Neutrophil (primary cell): ENCODE results near the gene ARFGEF3.

Experiments used
- H3K27ac ChIP-seq: fragments of 200-600 bp; sonication (generic); 2 replicates; pipeline ENCODE4 v1.5.1; 2016; ENCODE audit warnings: mild to moderate bottlenecking, moderate library complexity
- H3K27me3 ChIP-seq: fragments of 200-600 bp; sonication (generic); 2 replicates; pipeline ENCODE4 v1.6.0; 2016; ENCODE audit warnings: mild to moderate bottlenecking
- H3K36me3 ChIP-seq: fragments of 200-600 bp; sonication (generic); 2 replicates; pipeline ENCODE4 v1.5.1; 2017
- H3K4me1 ChIP-seq, 2 experiments: fragments of 200-600 bp in 1 of 2; sonication (generic) in 1 of 2; 1 replicate in 1 of 2; 2 replicates in 1 of 2; pipeline versions ENCODE4 v1.5.1 to v1.6.1; 2013 to 2016; ENCODE audit warnings: low read depth in 1 of 2, low read length in 1 of 2, mild to moderate bottlenecking in 1 of 2, moderate library complexity in 1 of 2; ENCODE audit not compliant: control insufficient read depth in 1 of 2, insufficient read depth in 1 of 2
- H3K4me3 ChIP-seq, 2 experiments: fragments of 200-600 bp in 1 of 2; sonication (generic) in 1 of 2; 1 replicate in 1 of 2; 2 replicates in 1 of 2; pipeline ENCODE4 v1.5.1; 2013 to 2016; ENCODE audit warnings: low read depth in 1 of 2, low read length in 1 of 2, mild to moderate bottlenecking in 1 of 2, moderate library complexity in 1 of 2
- H3K9me3 ChIP-seq: fragments of 200-600 bp; sonication (generic); 2 replicates; pipeline ENCODE4 v1.5.1; 2016
- CTCF ChIP-seq: fragments of 200-600 bp; sonication (generic); IDR thresholded peaks from 2 replicates; pipeline ENCODE4 v1.5.1; 2016; ENCODE audit warnings: antibody characterized with exemption

Gene ARFGEF3

DNA sequence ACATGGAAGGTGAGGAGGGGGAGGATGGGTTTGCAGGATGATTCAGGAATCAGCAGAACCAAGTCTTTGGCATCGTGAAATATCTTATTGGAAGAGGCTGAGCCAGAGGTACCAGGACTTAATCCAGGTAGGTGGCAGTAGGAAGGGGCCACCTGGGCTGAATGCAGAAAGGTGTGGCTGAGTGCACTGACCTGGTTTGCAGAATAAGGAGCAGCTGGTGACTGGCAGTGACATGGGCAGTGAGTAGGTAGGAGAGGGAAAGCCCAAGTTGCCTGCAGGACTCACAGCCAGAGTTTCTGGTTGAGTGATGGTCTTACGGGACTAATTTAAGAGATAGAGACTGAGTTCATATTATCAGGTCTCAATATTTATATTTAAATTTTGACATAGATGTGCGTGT, 57.7 kb downstream of the ARFGEF3 start:
- TF ChIP-seq CTCF, result no peak
- no peaks in the 10 kb centered on the region for H3K36me3 ChIP-seq
- peaks cover 3% of the 10 kb centered on the region for H3K27me3 ChIP-seq
- peaks cover 0 to 5% of the 10 kb centered on the region in 2 experiments for H3K4me1 ChIP-seq
- H3K9me3 ChIP-seq, result no peaks in the 10 kb centered on the region
- H3K4me3 ChIP-seq, result no peak overlapping the region
- no peak overlapping the region for H3K27ac ChIP-seq

DNA sequence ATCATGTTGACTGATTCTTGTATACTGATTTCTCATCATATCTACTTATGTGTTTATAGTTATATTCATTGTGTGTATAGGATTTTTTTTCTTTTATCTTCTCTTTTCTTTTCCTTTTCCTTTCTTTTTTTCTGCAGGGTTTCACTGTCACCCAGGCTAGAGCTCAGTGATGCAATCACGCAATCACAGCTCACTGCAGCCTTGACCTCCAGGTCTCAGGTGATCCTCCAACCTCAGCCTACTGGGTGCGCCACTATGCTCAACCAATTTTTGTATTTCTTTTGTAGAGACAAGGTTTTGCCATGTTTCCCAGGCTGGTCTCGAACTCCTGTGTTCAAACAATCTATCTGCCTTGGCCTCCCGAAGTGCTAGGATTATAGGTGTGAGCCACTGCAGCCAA, 58.2 kb downstream of the ARFGEF3 start:
- Histone ChIP-seq H3K27ac (no peak overlapping the region), H3K4me1 (peaks cover 0 to 5% of the 10 kb centered on the region in 2 experiments), H3K4me3 (no peak overlapping the region), H3K9me3 (no peaks in the 10 kb centered on the region), H3K36me3 (no peaks in the 10 kb centered on the region), H3K27me3 (peaks cover 3% of the 10 kb centered on the region)
- TF ChIP-seq CTCF, result no peak

GRCh38 chr6:138222901-138223546, 61.3 kb downstream of the ARFGEF3 start:
- Histone ChIP-seq H3K4me3 (no peak overlapping the region), H3K36me3 (no peaks in the 10 kb centered on the region), H3K9me3 (no peaks in the 10 kb centered on the region), H3K4me1 (peaks cover 0 to 5% of the 10 kb centered on the region in 2 experiments), H3K27ac (no peak overlapping the region), H3K27me3 (no peaks in the 10 kb centered on the region)
- no peak for TF ChIP-seq CTCF

GRCh38 chr6:138225953-138226352, 64.2 kb downstream of the ARFGEF3 start:
- TF ChIP-seq CTCF, result no peak
- Histone ChIP-seq H3K4me1 (peaks cover 0 to 5% of the 10 kb centered on the region in 2 experiments), H3K27ac (no peak overlapping the region), H3K4me3 (no peak overlapping the region), H3K9me3 (no peaks in the 10 kb centered on the region), H3K27me3 (no peaks in the 10 kb centered on the region), H3K36me3 (no peaks in the 10 kb centered on the region)

DNA sequence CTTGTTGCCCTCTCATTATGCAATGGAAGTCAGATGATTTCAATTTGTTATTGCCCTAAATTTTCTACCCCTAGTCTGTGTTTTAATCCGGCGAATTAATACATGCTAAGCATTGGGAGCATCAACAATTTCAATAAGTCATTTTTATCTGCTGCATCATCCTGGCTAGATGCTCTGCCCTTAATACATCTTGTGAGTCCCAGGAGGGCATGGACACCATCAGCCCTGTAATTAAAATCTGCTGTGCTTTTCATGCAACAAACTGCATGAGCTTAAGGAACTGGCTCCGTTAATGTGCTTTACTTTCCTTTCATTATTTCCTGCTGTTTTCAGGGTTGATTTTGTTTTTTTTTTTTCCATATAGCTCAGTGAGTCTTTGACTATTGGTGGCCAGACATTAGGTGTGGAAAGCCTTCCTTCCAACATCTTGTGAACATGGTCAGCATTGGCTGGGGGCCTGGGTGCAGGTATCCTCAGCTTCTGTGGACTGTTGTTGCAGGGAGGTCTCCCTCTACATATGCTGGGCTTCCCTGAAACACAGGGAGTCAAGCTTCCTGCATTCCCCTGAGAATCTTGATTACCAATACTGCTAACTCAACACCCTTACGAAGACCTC, 65.1 kb downstream of the ARFGEF3 start:
- H3K4me3 ChIP-seq, result no peak overlapping the region
- no peak overlapping the region for H3K27ac ChIP-seq
- TF ChIP-seq CTCF, result no peak

More for the DNA sequence above, 65.1 kb downstream of the ARFGEF3 start:
- H3K4me1 ChIP-seq, result peaks cover 0 to 5% of the 10 kb centered on the region in 2 experiments
- no peaks in the 10 kb centered on the region for H3K36me3 ChIP-seq
- no peaks in the 10 kb centered on the region for H3K27me3 ChIP-seq
- H3K9me3 ChIP-seq, result no peaks in the 10 kb centered on the region
